ENCODE measurements around the gene LLCFC1. TPM values are rescaled to one million over a fixed set of nuclear protein-coding genes. Genes with fewer than 3 reads are reported as not detected.

LLCFC1 gene
- total and polyA plus RNA-seq, 2 of the 13 experiments (the other 11 are each of a cell fraction or from before 2014, with no cell fraction given) = not detected

DNA sequence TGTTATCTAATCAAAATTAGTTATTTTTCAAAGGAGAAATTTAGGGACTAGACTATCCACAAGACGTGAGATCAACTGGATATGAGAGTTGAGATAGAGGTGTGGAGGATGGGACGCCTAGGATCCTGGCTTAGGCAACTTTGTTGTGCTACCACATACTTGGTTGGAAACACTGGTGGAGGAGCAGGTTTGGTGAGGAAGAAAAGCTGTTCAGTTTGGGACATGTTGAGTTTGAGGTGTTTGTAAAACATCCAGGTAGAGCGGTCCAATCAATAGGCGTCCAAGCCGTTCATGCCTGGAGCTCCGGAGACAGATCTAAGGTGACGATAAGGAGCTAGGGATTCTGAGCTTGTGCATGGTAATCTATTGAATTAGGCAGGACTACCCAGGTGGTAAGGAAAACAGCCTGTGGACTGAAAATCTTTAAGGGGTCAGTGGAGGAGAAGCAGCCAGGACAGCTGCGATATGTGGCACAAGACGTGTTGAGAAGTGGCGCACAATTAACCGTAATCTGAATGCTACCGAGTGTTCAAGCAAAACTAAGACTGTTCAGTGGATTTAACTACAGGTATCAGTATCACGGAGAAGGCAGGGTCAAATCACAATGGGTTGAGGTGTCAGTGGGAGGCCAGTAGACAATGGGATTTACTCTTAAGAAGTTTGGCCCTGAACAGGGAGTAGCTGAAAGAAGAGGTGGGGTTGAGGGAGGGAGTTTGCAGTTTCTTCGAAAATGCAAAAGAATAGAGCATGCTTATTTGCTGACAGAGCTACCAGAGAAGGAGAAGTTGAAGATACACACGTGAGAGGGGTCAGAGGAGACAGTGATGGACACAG is 37.6 kb upstream of the LLCFC1 start (continued):
- no peak for TF ChIP-seq GABPA (IDR thresholded peaks at IDR 0.05; ENCODE audit: low read depth, low read length)
- no peak for TF ChIP-seq GABPA (CRISPR knock-in tag; IDR thresholded peaks at IDR 0.05; ENCODE audit: low read depth)
- TF ChIP-seq GZF1 (CRISPR knock-in tag; IDR thresholded peaks at IDR 0.05) = no peak
- no peak for TF ChIP-seq SATB2 (CRISPR knock-in tag; IDR thresholded peaks at IDR 0.05)

DNA sequence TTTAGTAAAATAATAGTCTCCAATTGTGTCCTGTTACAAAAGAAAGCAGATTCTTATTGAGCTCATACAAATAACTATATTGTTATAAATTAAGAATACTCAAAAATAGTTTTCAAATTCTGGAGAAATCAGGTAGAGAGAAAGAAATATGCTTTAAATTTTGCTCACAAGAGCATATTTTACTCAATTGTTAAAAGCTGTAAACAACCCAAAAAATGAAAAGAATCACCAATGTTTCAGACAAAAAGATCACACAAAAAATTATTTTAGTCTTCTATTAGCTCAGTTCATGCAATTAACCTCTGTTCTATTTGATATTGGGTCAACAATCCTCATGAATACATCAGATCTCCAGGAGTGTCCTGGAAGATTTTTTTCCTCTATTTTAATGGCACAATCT is 35.2 kb upstream of the LLCFC1 start:
- DNase-seq (ENCODE audit: low spot score) (no peak), ATAC-seq (no peak), FAIRE-seq (no peak)
- intact Hi-C loops (cut with micrococcal nuclease; ENCODE audit: unreplicated experiment) (no loop called here), in situ Hi-C loops (cut with HindIII; ENCODE audit: extremely low pct_ligation_motif_present, low pct_unique_long_range_greater_than_20kb) (no loop called here)
- no peak overlapping the region for H3K27ac ChIP-seq (ENCODE audit: extremely low read length, insufficient read depth, low read length)
- no peaks in the 10 kb centered on the region for H3K4me1 ChIP-seq (ENCODE audit: insufficient read depth, low read length)
- CTCF ChIA-PET (ENCODE audit: low intra/inter-chr PET ratio, low total read pairs) = no interaction called here
- H3K9me3 ChIP-seq (ENCODE audit: low read length) = peaks cover 7% of the 10 kb centered on the region
- POLR2A ChIA-PET = no interaction called here
- no peak overlapping the region for H3K9ac ChIP-seq (ENCODE audit: insufficient read depth, low read depth, low read length)
- H2AFZ ChIP-seq (ENCODE audit: low read length) = no peak overlapping the region
- no peaks in the 10 kb centered on the region for H3K79me2 ChIP-seq (ENCODE audit: insufficient read depth, low read length)
- no peaks in the 10 kb centered on the region for H4K20me1 ChIP-seq (ENCODE audit: insufficient read depth, low read length)
- H3K4me2 ChIP-seq (ENCODE audit: low read depth, low read length) = no peak overlapping the region
- no peak overlapping the region for H3K4me3 ChIP-seq (replicated peaks in 1 of 3; ENCODE audit: insufficient read depth in 1 of 3, low read depth in 2 of 3, low read length in 3 of 3)
- no TSS peak for BruUV-seq (replicated peaks)
- H3K36me3 ChIP-seq (replicated peaks in 1 of 2; ENCODE audit: control insufficient read depth in 1 of 2, insufficient read depth in 2 of 2, low read length in 2 of 2) = no peaks in the 10 kb centered on the region
- H3K27me3 ChIP-seq (ENCODE audit: control insufficient read depth in 1 of 2, insufficient read depth in 2 of 2, low read length in 2 of 2) = 0 out of 5 replicates have a peak, but pooled peaks cover 0 to 1% of the 10 kb centered on the region in 2 experiments
- TF ChIP-seq, protein P1, sequence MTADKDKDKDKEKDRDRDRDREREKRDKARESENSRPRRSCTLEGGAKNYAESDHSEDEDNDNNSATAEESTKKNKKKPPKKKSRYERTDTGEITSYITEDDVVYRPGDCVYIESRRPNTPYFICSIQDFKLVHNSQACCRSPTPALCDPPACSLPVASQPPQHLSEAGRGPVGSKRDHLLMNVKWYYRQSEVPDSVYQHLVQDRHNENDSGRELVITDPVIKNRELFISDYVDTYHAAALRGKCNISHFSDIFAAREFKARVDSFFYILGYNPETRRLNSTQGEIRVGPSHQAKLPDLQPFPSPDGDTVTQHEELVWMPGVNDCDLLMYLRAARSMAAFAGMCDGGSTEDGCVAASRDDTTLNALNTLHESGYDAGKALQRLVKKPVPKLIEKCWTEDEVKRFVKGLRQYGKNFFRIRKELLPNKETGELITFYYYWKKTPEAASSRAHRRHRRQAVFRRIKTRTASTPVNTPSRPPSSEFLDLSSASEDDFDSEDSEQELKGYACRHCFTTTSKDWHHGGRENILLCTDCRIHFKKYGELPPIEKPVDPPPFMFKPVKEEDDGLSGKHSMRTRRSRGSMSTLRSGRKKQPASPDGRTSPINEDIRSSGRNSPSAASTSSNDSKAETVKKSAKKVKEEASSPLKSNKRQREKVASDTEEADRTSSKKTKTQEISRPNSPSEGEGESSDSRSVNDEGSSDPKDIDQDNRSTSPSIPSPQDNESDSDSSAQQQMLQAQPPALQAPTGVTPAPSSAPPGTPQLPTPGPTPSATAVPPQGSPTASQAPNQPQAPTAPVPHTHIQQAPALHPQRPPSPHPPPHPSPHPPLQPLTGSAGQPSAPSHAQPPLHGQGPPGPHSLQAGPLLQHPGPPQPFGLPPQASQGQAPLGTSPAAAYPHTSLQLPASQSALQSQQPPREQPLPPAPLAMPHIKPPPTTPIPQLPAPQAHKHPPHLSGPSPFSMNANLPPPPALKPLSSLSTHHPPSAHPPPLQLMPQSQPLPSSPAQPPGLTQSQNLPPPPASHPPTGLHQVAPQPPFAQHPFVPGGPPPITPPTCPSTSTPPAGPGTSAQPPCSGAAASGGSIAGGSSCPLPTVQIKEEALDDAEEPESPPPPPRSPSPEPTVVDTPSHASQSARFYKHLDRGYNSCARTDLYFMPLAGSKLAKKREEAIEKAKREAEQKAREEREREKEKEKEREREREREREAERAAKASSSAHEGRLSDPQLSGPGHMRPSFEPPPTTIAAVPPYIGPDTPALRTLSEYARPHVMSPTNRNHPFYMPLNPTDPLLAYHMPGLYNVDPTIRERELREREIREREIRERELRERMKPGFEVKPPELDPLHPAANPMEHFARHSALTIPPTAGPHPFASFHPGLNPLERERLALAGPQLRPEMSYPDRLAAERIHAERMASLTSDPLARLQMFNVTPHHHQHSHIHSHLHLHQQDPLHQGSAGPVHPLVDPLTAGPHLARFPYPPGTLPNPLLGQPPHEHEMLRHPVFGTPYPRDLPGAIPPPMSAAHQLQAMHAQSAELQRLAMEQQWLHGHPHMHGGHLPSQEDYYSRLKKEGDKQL (CRISPR knock-in tag; IDR thresholded peaks at IDR 0.05; ENCODE audit: low read depth) = no peak
- TF ChIP-seq, protein P2, sequence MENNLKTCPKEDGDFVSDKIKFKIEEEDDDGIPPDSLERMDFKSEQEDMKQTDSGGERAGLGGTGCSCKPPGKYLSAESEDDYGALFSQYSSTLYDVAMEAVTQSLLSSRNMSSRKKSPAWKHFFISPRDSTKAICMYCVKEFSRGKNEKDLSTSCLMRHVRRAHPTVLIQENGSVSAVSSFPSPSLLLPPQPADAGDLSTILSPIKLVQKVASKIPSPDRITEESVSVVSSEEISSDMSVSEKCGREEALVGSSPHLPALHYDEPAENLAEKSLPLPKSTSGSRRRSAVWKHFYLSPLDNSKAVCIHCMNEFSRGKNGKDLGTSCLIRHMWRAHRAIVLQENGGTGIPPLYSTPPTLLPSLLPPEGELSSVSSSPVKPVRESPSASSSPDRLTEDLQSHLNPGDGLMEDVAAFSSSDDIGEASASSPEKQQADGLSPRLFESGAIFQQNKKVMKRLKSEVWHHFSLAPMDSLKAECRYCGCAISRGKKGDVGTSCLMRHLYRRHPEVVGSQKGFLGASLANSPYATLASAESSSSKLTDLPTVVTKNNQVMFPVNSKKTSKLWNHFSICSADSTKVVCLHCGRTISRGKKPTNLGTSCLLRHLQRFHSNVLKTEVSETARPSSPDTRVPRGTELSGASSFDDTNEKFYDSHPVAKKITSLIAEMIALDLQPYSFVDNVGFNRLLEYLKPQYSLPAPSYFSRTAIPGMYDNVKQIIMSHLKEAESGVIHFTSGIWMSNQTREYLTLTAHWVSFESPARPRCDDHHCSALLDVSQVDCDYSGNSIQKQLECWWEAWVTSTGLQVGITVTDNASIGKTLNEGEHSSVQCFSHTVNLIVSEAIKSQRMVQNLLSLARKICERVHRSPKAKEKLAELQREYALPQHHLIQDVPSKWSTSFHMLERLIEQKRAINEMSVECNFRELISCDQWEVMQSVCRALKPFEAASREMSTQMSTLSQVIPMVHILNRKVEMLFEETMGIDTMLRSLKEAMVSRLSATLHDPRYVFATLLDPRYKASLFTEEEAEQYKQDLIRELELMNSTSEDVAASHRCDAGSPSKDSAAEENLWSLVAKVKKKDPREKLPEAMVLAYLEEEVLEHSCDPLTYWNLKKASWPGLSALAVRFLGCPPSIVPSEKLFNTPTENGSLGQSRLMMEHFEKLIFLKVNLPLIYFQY (CRISPR knock-in tag; IDR thresholded peaks at IDR 0.05; ENCODE audit: borderline replicate concordance) = no peak
- TF ChIP-seq POLR2G (IDR thresholded peaks at IDR 0.05; ENCODE audit: low read depth, low read length) (no peak), TBP (CRISPR knock-in tag; IDR thresholded peaks at IDR 0.05) (no peak), NBN (conservative IDR thresholded peaks at IDR 0.05) (no peak), ZNF383 (CRISPR knock-in tag; IDR thresholded peaks at IDR 0.05; ENCODE audit: borderline replicate concordance) (no peak), ZNF546 (CRISPR knock-in tag; conservative IDR thresholded peaks at IDR 0.05) (no peak)
- TF ChIP-seq, protein P3, sequence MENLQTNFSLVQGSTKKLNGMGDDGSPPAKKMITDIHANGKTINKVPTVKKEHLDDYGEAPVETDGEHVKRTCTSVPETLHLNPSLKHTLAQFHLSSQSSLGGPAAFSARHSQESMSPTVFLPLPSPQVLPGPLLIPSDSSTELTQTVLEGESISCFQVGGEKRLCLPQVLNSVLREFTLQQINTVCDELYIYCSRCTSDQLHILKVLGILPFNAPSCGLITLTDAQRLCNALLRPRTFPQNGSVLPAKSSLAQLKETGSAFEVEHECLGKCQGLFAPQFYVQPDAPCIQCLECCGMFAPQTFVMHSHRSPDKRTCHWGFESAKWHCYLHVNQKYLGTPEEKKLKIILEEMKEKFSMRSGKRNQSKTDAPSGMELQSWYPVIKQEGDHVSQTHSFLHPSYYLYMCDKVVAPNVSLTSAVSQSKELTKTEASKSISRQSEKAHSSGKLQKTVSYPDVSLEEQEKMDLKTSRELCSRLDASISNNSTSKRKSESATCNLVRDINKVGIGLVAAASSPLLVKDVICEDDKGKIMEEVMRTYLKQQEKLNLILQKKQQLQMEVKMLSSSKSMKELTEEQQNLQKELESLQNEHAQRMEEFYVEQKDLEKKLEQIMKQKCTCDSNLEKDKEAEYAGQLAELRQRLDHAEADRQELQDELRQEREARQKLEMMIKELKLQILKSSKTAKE (CRISPR knock-in tag; IDR thresholded peaks at IDR 0.05; ENCODE audit: borderline replicate concordance) = no peak

All from HepG2 (cell line).